HS-27A (cell line): Measurements from ENCODE around the gene DCAF10.
"Not testable (repeated sequence)": the region's sequence is repeated elsewhere in the genome, so short reads cannot be mapped to it uniquely, and the experiment has no call there.

Source experiments
- DNase-seq: peaks from one replicate; pipeline ENCODE4 v3.0.0-alpha.2; 2012; ENCODE audit warnings: low read depth, missing footprints

DCAF10 gene

GRCh38 chr9:37909326-37909725 is 108.7 kb downstream of the DCAF10 start:
- no peak for DNase-seq

GRCh38 chr9:37909836-37910235 is 109.2 kb downstream of the DCAF10 start:
- not testable (repeated sequence) for DNase-seq

- DNase-seq = no peak
These were observed 109.7 kb downstream of the DCAF10 start for GRCh38 chr9:37910271-37910670.

DNA sequence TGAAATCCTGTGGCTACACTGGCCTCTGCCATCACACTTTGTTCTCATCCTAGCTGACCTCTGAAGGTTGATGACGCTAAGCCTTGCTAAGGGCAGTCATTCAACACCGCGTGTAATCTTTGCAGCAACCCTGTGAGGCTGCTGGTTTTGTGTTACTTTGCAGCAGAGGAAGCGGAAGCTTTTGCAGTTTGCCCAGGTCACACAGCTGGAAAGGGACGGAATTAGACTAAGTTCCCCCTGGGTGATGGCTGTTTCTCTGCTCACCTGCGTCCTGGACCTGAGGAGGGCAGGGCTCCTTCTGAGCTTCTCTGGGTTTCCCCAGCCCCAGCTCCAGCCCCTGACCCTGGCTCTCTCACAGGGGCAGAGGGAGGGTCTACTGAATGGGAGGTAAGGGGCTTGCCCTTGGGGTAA is 110.7 kb downstream of the DCAF10 start:
- DNase-seq = no peak

DNA sequence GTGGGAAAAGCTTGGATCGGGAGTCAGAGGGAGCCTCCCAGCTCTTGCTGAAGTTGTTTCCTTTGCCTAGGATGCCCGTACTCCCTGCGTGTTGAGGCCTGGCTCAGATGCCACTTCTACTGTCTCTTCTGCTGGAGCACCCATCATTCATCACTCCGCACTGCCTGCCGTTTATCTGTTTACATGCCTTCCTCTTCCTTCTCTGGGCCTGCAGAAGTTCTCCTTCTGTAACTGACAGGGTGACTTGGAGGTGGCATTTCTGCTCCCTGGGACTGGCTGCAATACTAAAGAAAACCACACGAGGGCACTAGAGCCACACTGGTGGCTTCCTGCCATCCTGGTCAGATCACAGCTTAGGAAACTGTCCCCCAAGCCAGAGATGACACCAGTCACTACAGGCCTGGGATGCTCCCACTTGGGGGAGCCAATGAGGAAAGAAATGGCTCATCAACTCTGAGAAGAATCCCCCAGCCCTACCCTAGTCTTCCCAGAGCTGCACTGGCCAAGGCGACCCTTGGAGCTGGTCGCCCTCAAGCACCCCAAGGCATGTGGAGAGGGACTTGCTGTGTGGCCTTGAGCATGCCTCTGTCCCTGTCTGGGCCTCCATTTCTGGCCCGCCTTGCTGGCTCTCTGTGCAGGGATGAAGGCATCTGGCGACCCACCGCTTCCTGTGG is 113.0 kb downstream of the DCAF10 start:
- peak; percentile 81 for DNase-seq

- DNase-seq = no peak
These were observed 113.6 kb downstream of the DCAF10 start for GRCh38 chr9:37914154-37914551.

DNA sequence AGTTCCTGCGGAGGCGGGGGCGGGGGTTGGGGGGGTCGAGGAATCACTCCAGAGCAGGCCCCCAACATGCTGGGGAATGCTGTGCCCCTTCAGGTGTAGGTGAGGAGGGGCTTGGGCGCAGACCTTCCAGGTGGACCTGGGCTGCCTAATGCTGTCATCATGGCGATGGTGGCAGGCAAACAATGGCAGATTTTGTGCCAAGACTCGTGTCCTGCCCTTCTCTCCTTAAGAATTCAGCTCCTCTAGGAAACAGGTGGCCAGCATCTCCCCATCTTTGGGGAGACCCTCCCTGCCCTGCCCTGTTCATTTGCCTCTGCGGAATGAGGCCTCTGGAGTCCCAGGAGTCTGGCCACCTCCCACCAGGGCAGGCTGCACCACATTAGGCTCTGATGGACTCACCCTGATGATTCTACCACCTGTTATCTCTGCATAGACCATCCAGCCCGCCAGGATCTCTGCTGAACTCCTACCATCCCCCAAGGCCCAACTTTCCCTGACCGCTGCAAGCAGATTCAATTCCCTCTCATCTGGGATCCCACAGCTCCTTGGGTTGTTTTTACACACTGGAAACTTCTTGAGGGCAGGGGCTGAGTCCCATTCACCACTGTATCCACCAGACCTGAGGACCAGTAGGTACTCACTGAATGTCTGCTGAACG is 114.2 kb downstream of the DCAF10 start:
- no peak for DNase-seq

DNA sequence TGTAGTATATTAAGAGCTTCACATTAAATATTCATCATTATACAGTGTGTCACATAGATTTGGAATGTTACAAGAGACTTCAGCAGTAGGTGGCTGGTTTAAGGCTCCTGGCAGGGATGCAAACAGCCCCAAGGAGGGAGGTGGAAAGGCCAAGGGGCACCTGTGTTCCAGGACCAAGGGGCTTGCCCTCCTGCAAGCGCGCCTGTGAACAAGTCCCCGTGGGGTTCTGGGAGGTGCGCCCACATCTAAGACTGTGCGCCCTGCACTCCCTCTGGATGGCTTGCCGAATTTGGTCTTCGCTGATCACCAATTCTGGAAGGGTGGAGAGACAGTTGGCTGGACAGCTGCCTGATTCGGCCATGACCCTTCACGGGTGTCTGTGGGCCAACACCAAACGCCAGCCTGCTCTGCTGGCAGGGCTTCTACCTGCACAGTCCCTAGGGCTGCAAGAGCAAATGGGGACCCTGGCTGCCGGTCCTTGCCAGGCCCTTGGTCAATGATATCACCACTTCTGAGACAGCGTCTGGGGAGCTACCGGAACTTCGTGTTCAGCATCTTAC is 115.4 kb downstream of the DCAF10 start:
- no peak for DNase-seq

- no peak for DNase-seq
These were observed 116.1 kb downstream of the DCAF10 start for GRCh38 chr9:37916471-37917312.
